Medulla oblongata (tissue), 1 donor: ENCODE data around the gene MSI2.
"Not testable (repeated sequence)": the region's sequence is repeated elsewhere in the genome, so short reads cannot be mapped to it uniquely, and the experiment has no call there.

Experiments used
- DNase-seq: peaks from one replicate; pipeline ENCODE4 v3.0.0-alpha.2; 2015; ENCODE audit errors: extremely low spot score

MSI2 gene

DNA sequence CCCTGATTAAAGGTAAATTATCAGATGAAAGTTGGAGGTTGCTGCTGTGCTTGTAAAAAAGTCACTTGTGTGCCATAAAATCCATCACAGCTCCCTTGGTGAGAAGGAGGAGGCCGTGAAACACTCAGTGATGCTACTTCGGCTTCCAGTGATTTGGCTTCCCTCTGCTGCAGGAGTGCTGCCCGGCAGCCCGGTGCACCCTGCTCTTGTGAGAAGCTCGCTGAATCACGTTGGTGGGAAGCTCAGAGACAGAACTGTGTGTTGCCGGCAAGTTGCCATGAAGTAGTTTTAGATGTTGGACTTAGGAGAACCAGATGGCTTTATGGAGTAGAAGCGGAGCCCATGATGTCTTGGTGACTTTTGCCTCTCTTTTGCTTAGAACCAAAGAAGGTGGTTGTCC lies 33.3 kb downstream of the MSI2 start:
- DNase-seq, result no peak

DNA sequence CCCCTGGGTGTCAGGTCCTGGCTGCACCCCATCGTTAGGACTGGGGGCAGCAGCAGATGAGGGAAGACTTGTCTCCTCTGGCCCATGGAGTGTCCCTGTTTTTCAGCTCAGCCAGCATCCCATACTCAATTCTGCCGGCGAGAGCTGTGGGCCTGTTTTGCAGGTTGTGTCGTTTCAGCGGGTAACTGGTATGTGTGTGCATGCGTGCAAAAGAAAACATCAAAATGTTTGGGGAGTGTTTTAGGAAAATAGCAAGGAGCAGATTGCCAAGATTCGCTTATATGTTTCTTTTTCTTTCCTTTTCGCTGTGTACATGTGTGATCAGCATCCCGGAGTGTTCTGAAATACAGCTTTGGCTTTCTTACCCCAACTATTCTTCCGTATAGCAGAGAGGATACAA lies 34.7 kb downstream of the MSI2 start:
- DNase-seq, result no peak

DNA sequence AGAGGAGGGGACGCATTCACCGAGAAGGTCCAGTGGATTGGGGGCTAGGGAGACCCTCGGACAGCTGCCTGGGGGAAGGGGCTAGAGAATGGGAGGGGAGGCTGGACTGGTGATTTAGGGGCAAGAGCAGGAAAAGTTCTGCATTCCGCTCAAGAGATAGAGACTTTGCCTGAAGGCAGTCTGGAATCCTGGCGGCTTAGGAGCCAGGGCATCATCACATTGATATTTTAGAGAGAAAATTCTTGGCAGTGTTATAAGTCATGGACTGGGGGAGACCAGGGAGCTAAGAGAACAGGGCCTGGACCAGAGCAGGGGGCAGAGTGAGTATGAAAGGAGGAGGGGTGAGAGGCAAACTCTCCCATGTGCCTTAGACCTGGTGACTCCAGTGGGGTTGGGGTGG lies 35.8 kb downstream of the MSI2 start:
- DNase-seq, result no peak

DNA sequence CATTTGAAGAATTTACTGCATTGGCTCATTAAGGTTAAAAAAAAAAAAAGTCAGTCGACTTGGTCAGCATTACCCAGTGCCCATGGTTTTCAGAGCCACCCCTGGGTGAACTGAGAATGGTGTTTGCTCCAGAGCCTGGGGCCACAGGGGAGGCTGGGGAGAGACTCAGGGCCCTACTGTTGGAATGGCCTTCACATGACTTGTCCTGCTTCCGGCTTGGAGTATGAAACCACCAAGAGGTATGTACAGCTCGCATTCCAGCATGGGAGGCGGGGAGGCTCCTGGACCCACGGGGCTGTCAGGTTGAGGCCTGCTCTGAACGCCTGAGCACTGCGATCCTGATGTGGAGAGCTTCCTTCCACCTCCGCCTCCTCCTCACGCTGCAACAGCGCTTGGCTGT lies 36.8 kb downstream of the MSI2 start:
- no peak for DNase-seq

DNA sequence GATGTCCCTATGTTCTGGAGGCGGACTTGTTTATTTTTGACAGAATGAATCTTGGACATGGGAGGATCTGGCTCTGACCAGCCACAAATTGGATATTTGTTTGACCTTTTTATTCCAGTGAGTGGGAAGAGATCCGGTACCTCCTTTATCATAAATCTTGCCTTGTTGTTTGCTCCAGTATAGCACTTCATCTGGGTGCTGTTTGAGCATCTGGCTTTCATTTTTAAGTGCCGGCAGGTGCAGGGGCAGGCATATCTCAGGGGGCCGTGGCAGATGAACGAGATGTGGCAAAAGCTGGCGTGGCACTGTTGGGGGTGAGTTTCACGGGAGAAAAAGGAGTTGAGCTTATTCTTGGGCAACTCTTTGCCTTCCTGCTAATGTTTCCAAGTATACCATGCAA lies 37.8 kb downstream of the MSI2 start:
- DNase-seq, result no peak

DNA sequence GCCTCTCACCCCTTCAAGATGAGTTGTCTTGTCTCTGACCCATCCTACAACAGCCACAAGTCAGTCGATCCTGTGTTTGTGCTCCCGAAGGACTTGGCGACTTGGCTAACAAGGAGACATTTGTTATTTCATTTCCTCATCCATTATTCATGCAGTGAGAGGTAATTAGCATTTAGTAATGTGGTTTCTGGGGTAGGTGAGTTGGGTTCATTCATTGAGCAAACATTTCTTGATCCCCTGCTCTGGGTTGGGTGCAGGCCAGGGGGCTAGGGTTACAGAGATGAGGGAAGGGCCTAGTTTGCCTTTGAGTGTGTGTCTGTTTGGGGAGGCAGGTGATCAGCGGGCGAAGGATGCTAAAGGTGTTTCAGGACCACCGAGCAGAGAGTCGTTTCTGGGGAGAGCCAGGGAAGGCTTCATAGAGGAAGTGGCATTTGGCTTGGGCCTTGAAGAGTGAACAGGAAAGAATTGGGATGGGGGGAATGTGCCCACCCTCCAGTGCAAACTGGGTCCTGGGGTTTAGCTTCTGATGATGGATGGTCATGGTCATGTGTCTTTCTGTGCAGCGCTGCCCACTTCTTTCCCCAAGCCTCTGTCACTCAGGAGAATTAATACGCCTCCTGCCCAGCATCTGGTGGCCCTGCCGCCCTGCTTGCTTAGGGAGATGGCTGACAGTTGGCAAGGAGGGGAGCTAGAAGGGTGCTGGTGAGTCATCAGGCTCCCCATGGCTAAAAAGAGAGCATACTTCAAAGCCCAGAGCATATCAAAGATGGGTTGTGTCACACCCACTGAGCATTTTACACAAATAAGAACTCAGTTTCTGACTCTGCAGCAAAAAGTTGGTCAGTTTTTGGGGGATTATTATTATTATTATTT lies 38.5 kb downstream of the MSI2 start:
- no peak for DNase-seq

DNA sequence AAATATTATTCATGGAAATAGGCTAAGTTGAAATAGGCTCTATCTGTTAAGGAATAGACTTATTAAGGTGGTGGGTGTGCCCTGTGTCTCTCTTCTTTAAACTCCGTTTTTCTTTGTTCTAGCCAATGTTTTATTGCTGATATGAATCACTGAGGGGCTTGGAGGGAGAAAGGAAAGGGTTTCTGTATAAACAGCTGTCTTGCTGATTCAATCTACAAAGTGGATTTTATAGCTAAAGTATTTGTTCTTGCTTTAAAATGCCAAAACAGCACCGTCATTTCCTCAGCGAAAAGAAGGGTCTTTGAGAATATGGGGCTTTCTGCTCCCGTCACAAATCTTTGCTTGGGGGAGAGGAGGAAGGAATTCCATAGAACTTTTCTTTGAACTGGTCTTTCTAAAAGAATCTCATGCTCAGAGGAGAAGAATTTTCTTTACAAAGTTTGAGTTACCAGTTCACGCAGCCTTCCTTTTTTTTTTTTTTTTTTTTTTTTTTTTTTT lies 39.3 kb downstream of the MSI2 start:
- DNase-seq, result no peak

DNA sequence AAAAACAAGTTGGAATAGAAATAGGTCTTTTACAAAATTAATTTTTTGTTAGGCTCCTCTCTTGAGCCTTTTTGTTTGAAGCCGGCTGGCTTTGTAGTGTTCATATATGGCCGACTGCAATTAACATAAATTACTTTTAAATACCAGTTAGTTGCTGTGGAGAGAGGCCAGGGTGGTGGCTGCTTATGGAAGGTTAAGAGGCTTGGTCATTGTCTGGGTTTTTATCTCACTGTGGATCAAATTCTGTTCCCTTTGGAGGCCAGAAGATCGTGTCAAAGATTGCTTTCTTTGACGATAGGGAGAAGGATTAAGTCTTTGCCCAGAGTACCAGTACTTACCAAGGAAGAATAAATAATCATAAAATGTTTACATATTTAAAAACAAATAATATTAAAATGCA lies 39.9 kb downstream of the MSI2 start:
- DNase-seq, result no peak

DNA sequence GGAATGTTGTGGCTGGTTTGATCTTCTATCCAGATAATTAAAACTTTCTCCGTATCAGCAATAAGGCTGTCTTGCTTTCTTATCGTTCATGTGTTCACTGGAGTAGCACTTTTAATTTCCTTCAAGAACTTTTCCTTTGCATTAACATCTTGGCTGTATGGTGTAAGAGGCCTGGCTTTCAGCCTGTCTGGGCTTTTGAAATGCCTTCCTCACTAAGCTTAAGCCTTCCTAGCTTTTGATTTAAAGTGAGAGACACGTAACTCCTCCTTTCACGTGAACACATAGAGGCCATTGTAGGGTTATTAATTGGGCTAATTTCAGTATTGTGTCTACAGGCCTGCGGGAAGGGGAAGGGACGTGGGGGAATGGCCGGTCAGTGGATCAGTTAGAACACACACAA lies 42.9 kb downstream of the MSI2 start:
- no peak for DNase-seq

DNA sequence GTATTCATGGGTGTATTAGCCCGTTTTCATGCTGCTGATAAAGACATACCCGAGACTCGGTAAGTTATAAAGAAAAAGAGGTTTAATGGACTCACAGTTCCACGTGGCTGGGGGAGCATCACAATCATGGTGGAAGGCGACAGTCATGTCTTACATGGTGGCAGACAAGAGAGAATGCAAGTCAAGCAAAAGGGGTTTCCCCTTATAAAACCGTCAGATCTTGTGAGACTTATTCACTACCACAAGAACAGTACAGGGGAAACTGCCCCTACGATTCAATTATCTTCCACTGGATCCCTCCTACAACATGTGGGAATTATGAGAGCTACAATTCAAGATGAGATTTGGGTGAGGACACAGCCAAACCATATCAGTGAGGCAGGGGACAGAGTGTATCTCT lies 44.3 kb downstream of the MSI2 start:
- DNase-seq, result not testable (repeated sequence)

DNA sequence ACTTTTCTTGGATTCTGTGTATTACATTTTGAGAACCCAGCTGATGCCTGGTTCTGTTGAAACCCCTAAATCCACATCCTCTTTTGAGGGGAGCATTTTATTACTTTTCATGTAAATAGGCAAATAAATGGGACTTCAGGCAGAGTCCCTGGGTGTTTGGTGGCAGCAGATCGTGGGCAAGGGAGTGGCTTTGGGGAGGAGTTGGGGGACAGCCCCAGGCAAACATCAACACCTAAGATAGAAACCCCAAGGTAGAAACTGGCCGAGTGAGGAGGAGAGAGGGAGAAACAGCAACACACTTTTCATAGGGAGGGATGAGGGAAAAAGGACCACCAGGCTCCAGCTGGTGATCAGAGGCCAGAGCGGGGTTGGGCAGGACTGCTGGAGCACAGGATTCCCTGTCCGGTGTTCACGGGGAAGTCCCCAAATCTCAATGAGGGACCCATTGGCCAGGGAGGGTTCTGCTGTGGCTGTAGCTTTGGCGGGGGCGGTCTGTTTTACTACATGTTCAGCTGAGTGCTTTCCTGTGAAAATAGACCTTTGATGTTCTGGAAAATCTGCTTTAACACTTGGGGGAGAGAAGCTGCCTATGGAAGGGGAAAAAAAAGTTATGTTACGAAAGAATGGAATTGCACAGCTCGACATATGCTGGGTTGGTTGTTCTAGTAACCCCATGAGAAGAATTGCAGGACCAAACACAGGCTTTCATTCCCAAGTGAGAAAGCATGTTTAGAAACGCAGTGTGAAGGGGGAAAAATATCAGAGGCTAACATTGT lies 46.6 kb downstream of the MSI2 start:
- DNase-seq, result no peak

DNA sequence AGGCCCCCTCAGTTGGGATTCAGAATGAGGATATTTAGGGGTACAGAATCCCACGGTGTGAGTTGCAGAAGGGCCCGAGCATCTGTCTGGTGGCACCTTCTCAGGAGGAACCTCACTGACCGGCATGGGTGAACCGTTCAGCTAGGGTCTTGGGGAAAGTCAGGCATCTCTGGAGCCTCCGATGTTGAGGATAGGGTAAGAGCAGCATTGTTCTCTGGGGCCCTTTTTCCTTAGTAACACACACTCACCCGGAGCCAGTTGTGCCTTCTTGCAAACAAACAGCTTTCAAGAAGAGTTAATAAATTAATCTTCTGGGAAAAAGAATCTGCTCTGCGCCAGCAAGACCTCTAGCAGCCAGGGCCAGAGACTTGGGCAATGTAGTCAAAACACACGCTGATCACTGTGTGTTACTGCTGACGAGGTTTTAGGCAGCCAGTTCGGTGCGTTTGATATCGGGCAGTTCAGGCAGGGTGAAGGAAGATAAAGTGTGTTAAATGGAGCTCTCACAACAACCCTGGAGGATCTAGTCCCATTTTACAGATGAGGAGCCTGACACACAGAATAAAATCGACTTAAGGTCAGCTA lies 48.9 kb downstream of the MSI2 start:
- DNase-seq, result no peak

DNA sequence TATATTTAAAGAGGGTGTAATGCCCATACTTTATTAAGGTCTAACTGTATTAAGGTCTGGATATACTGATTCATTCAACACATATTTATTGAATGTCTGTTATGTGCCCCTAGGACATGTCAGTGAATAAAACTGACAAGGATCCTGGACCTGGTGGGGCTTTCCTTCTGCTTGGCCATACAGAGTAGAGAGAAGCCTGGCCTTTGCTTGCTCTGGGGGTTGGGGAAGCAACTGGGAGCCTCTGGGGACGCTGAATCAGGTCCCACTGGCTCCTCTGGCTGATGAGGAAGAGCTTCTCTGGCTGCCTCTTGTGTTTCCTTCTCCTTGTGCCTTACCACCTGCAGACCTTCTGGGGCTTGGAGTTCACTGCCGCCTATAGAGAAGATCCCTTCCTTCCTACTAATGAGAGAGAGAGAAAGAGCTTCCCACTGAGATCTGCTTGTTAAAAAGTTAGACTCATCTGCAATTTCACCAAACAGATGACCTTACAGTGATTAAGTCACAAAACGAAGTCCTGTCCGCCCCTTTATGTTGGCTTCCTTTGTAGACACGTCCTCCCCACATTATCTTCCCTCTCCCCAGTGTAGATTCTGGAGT lies 49.7 kb downstream of the MSI2 start:
- DNase-seq, result no peak

DNA sequence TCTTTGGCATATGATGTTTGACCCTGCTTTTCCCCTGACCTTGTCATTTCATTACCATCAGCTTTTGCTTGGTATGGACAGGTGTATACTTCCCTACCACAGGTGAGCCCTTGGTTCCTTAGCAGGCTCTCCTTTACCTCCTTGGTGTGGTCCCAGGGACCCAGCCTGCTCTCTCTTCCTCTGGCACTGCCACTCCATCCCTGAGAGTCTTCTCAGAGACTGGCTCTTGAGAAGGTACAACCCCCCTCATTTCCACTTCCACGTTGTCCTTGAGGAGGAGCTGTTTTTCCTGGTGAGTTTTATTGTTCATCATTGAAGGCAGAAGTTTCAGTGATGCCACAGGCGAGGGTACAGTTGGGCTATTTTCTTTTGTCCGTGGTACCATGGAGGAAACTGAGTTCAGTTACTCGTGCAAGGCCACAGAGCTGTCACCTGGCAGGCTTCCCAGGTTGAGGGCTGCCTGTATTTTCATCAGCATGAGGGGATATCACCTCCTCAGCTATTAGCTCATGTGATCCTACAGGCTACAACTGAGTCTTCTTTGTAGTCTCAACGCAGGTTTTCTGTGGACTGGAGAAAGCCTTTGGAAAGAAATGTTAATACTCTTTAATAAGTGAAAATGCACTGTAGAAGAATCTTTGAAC lies 52.3 kb downstream of the MSI2 start:
- DNase-seq, result no peak

DNA sequence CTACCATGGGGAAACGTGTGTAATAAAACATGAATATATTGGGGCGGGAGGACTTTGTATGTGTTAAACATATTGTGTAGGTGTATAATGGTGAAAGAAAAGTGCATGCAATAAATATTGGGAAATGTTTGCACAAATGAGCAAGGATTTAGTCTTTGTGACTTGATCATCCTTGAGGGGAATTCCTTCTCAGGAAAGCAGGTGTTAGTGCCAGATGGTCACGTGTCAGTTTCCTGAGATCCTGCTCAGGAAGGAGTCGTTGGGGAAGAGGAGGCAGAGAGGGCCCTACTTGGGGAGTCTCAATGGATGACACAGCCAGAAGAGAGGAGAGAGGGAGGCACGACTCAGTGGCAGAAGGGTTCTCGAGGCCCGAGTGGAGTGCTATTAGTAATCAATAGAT lies 53.2 kb downstream of the MSI2 start:
- no peak for DNase-seq

DNA sequence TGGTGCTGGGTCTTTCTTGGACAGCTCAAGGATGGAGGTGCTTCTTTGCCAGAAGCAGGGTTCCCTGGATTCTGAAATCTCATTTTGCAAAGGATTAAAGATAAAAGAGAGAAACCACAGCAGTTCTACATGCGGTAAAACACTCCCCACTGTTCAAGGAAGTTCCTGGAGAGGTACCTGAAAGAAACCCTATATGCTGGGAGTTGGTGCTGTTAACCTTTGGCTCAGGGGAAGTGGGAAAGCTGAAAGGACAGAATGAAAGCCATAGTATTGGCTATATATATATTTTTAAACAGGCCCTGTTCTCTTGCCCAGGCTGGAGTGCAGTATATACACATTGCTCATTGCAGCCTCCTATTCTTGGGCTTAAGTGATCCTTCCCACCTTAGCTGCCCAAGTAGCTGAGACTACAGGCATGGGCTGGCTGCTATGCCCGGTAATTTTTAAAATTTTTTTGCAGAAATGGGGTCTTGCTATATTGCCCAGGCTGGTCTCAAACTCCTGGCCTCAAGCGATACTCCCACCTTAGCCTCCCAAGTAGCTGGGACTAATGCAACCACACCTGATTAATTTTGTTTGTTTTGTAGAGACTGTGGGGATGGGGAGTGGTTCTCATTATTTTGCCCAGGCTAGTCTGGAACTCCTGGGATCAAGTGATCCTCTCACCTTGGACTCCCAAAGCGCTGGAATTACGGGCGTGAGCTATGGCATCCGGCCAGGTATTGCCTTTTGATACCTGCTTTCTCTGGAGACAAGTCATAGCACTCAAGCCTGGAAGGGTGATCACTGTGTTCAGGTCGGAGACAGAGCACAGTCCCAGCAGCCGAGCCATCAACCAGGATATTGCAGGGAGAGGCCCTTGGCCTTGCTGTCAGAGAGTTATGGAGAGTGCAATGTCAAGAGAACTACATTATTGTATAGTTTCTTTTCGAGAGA lies 55.2 kb downstream of the MSI2 start:
- no peak for DNase-seq

DNA sequence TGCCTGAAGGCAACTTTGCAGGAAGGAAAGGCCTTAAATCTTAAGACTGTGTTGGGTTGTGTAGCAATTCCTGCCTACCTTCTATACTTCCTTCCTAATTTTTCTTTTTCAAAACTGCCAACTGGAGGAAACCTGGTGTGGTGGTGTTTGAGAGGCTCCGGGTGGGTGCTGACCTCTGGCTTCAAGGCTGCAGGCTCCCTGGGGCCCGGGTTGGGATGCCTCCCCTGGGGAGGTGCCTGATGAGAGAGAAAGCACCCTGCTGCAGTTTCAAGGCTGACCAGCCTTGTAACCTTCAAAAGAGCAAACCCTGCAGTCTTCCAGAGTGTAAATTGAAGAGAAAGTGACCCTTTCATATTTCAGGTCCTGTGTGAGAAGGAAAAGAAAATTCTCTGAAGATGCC lies 55.9 kb downstream of the MSI2 start:
- DNase-seq, result no peak

DNA sequence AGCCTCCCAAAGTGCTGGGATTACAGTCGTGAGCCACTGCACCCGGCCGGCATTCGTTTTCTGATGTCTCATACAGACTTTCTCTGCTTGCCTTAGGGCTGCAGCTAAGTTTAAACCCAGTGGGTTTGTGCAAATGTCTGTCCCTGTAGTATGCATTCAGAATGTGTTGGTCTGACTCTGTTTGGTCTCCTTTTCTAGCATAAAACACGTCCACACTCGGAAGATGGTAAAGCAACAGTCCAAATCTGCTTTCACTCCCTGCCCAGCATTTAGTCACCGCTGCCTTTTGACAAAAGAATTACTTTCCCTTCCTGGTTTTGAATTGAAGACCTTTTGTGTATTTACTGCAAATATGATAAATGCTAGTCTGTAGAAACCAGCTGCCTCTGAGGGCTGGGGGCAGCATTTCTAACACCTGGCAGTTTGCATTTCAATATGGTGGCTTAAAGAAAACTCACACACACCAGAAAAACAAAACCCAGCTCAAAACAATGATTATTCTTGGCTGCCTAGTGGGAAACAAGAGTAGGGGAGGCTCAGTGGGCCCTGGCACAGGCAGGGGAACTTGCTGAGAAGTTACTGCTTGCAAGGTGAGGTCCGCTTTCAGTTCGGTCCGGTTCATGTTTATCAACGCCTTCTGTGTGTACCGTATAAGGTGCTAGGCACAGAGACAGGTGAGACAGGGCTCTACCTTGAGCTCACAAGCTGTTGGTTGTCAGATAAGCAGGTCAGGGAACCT lies 56.9 kb downstream of the MSI2 start:
- no peak for DNase-seq

DNA sequence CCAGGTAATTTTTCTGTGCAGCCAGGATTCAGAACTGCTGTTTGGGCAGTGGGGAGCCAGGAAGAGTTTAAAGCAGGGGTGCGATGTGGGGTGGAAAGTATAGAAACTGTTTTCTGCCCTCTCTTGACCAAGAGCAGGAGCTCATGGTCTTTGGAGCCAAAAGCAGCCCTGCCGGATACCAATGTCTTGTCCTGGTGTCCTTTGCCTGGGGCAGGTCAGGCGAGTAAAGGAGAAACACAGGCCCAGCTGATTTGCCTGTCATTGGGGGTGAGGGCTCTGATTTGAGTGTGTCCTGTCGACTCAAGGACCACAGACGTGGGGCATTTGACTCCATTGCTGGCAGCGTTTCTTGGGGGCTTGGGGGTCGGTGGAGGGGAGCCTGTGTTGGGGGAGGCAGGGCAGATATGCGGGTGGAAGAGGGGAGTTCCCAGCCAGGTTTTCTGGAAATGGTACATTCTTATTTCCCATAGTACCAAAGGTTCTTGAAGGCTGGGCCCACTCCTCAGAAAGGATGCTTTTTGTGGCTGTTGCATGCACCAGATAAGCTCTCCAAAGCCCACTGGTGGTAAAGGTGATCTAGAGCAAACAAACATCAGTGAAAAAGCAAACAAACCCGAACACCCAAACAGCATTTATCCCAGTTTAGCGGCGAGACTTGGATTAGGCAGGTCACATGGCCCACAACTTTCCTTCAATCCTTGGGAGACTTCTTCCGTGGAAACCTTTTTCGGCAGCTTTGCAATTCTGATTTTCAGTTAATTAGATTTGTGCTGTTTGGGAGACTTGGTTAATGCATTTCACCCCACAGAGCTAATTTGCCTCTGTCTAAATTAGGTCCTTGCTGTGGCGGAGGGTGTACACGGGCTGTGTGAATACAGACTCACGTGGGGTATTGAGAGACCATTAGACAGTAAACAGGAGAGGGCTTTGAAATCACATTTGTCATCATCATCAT lies 59.0 kb downstream of the MSI2 start:
- DNase-seq, result no peak
